Activated naive CD4-positive, alpha-beta T cell treated with anti-CD3 and anti-CD28 coated beads, Interleukin-2, amount 50 U/mL, for 24 hours (primary cell): Measurements from ENCODE around the gene POLR2H.

Experiments used
- H3K27ac Mint-ChIP-seq: one replicate; pipeline ENCODE4 v1.8.0; 2021; ENCODE audit warnings: mild to moderate bottlenecking, mixed read lengths
- H3K27me3 Mint-ChIP-seq: one replicate; pipeline ENCODE4 v1.8.0; 2021; ENCODE audit warnings: mixed read lengths
- H3K36me3 Mint-ChIP-seq: one replicate; pipeline ENCODE4 v1.8.0; 2021; ENCODE audit warnings: mixed read lengths
- H3K4me1 Mint-ChIP-seq: one replicate; pipeline ENCODE4 v1.8.0; 2021; ENCODE audit warnings: mixed read lengths
- H3K4me3 Mint-ChIP-seq: one replicate; pipeline ENCODE4 v1.8.0; 2021; ENCODE audit warnings: mild to moderate bottlenecking, mixed read lengths
- H3K9me3 Mint-ChIP-seq: one replicate; pipeline ENCODE4 v1.8.0; 2021; ENCODE audit warnings: mixed read lengths

Gene POLR2H

GRCh38 chr3:184361532-184361931 lies at the start of gene POLR2H, which contains the start of gene CLCN2:
TSS of gene POLR2H (plus strand) at chr3:184361710. CDS start at chr3:184363493, 1,783 bp downstream.
TSS of gene CLCN2 (minus strand) at chr3:184361605. CDS start at chr3:184361479, 126 bp downstream.
- H3K36me3 Mint-ChIP-seq, result peaks cover 7% of the 10 kb centered on the region
- H3K9me3 Mint-ChIP-seq, result no peaks in the 10 kb centered on the region
- H3K27me3 Mint-ChIP-seq, result no peaks in the 10 kb centered on the region
- H3K27ac Mint-ChIP-seq, result peak within 1 kb of the TSS; percentile 75
- peaks cover 26% of the 10 kb centered on the region for H3K4me1 Mint-ChIP-seq
- H3K4me3 Mint-ChIP-seq, result peak within 1 kb of the TSS; percentile 98

- Mint-ChIP-seq H3K27me3 (no peaks in the 10 kb centered on the region), H3K36me3 (peaks cover 17% of the 10 kb centered on the region), H3K4me1 (peaks cover 26% of the 10 kb centered on the region), H3K27ac (peak within 1 kb of the TSS; percentile 95), H3K4me3 (peak within 1 kb of the TSS; percentile 87), H3K9me3 (no peaks in the 10 kb centered on the region)
Observed at GRCh38 chr3:184314363-184314699, 47.2 kb upstream of the POLR2H start, which contains the start of gene EIF4G1. TSS of gene EIF4G1 (plus strand) at chr3:184314606. CDS start at chr3:184315797, 1,191 bp downstream.

- Mint-ChIP-seq H3K36me3 (peaks cover 15% of the 10 kb centered on the region), H3K9me3 (no peaks in the 10 kb centered on the region), H3K4me1 (peaks cover 30% of the 10 kb centered on the region), H3K4me3 (peak overlapping the region; percentile 87), H3K27me3 (no peaks in the 10 kb centered on the region), H3K27ac (peak overlapping the region; percentile 90)
Observed at GRCh38 chr3:184314700-184315542, 46.6 kb upstream of the POLR2H start.

GRCh38 chr3:184315543-184315867 lies 46.0 kb upstream of the POLR2H start:
- H3K9me3 Mint-ChIP-seq, result no peaks in the 10 kb centered on the region
- peak overlapping the region; percentile 90 for H3K27ac Mint-ChIP-seq
- H3K4me3 Mint-ChIP-seq, result peak overlapping the region; percentile 87
- peaks cover 15% of the 10 kb centered on the region for H3K36me3 Mint-ChIP-seq
- H3K4me1 Mint-ChIP-seq, result peaks cover 30% of the 10 kb centered on the region
- no peaks in the 10 kb centered on the region for H3K27me3 Mint-ChIP-seq

GRCh38 chr3:184315871-184316661 lies 45.4 kb upstream of the POLR2H start:
- Mint-ChIP-seq H3K4me1 (peaks cover 30% of the 10 kb centered on the region), H3K36me3 (peaks cover 19% of the 10 kb centered on the region), H3K4me3 (peak overlapping the region; percentile 87), H3K27ac (peak overlapping the region; percentile 80), H3K9me3 (no peaks in the 10 kb centered on the region), H3K27me3 (no peaks in the 10 kb centered on the region)

GRCh38 chr3:184316792-184317191 lies 44.7 kb upstream of the POLR2H start:
- no peaks in the 10 kb centered on the region for H3K27me3 Mint-ChIP-seq
- peak overlapping the region; percentile 87 for H3K4me3 Mint-ChIP-seq
- no peaks in the 10 kb centered on the region for H3K9me3 Mint-ChIP-seq
- peaks cover 22% of the 10 kb centered on the region for H3K36me3 Mint-ChIP-seq
- peak overlapping the region; percentile 80 for H3K27ac Mint-ChIP-seq
- peaks cover 30% of the 10 kb centered on the region for H3K4me1 Mint-ChIP-seq

- peaks cover 30% of the 10 kb centered on the region for H3K4me1 Mint-ChIP-seq
- H3K9me3 Mint-ChIP-seq, result no peaks in the 10 kb centered on the region
- peak overlapping the region; percentile 87 for H3K4me3 Mint-ChIP-seq
- H3K27me3 Mint-ChIP-seq, result no peaks in the 10 kb centered on the region
- H3K27ac Mint-ChIP-seq, result peak overlapping the region; percentile 68
- H3K36me3 Mint-ChIP-seq, result peaks cover 22% of the 10 kb centered on the region
Observed at GRCh38 chr3:184317201-184317600, 44.3 kb upstream of the POLR2H start.

GRCh38 chr3:184320104-184320445 lies 41.4 kb upstream of the POLR2H start:
- Mint-ChIP-seq H3K27me3 (no peaks in the 10 kb centered on the region), H3K4me3 (no peak overlapping the region), H3K4me1 (peaks cover 34% of the 10 kb centered on the region), H3K9me3 (no peaks in the 10 kb centered on the region), H3K27ac (no peak overlapping the region), H3K36me3 (peaks cover 35% of the 10 kb centered on the region)

GRCh38 chr3:184321666-184322065 lies 39.8 kb upstream of the POLR2H start:
- Mint-ChIP-seq H3K4me3 (no peak overlapping the region), H3K36me3 (peaks cover 39% of the 10 kb centered on the region), H3K27me3 (no peaks in the 10 kb centered on the region), H3K27ac (peak overlapping the region; percentile 81), H3K4me1 (peaks cover 39% of the 10 kb centered on the region), H3K9me3 (no peaks in the 10 kb centered on the region)

GRCh38 chr3:184322731-184323487 lies 38.6 kb upstream of the POLR2H start:
- Mint-ChIP-seq H3K4me3 (no peak overlapping the region), H3K27me3 (no peaks in the 10 kb centered on the region), H3K36me3 (peaks cover 34% of the 10 kb centered on the region), H3K27ac (peak overlapping the region; percentile 41), H3K4me1 (peaks cover 27% of the 10 kb centered on the region), H3K9me3 (no peaks in the 10 kb centered on the region)

GRCh38 chr3:184323696-184324095 lies 37.8 kb upstream of the POLR2H start:
- Mint-ChIP-seq H3K4me1 (peaks cover 23% of the 10 kb centered on the region), H3K9me3 (no peaks in the 10 kb centered on the region), H3K4me3 (no peak overlapping the region), H3K27ac (no peak overlapping the region), H3K36me3 (peaks cover 33% of the 10 kb centered on the region), H3K27me3 (no peaks in the 10 kb centered on the region)

GRCh38 chr3:184325269-184325668 lies 36.2 kb upstream of the POLR2H start:
- peak overlapping the region; percentile 23 for H3K4me3 Mint-ChIP-seq
- H3K4me1 Mint-ChIP-seq, result peaks cover 15% of the 10 kb centered on the region
- no peak overlapping the region for H3K27ac Mint-ChIP-seq
- no peaks in the 10 kb centered on the region for H3K9me3 Mint-ChIP-seq
- H3K27me3 Mint-ChIP-seq, result no peaks in the 10 kb centered on the region
- H3K36me3 Mint-ChIP-seq, result peaks cover 40% of the 10 kb centered on the region

- Mint-ChIP-seq H3K27me3 (no peaks in the 10 kb centered on the region), H3K9me3 (no peaks in the 10 kb centered on the region)
Observed at GRCh38 chr3:184325715-184326369, 35.7 kb upstream of the POLR2H start.

GRCh38 chr3:184327171-184327570 lies 34.3 kb upstream of the POLR2H start:
- H3K36me3 Mint-ChIP-seq, result peaks cover 38% of the 10 kb centered on the region
- no peak overlapping the region for H3K4me3 Mint-ChIP-seq
- peak overlapping the region; percentile 35 for H3K27ac Mint-ChIP-seq
- no peaks in the 10 kb centered on the region for H3K27me3 Mint-ChIP-seq
- no peaks in the 10 kb centered on the region for H3K9me3 Mint-ChIP-seq
- H3K4me1 Mint-ChIP-seq, result peaks cover 18% of the 10 kb centered on the region

More at GRCh38 chr3:184325715-184326369, 35.7 kb upstream of the POLR2H start:
- peak overlapping the region; percentile 76 for H3K27ac Mint-ChIP-seq
- H3K4me1 Mint-ChIP-seq, result peaks cover 15% of the 10 kb centered on the region
- peaks cover 38% of the 10 kb centered on the region for H3K36me3 Mint-ChIP-seq
- no peak overlapping the region for H3K4me3 Mint-ChIP-seq

- H3K27ac Mint-ChIP-seq, result no peak overlapping the region
- H3K9me3 Mint-ChIP-seq, result no peaks in the 10 kb centered on the region
- H3K4me1 Mint-ChIP-seq, result peaks cover 32% of the 10 kb centered on the region
- peaks cover 41% of the 10 kb centered on the region for H3K36me3 Mint-ChIP-seq
- H3K27me3 Mint-ChIP-seq, result no peaks in the 10 kb centered on the region
- no peak overlapping the region for H3K4me3 Mint-ChIP-seq
Observed at GRCh38 chr3:184328516-184328915, 33.0 kb upstream of the POLR2H start.
